ENCODE results near the gene GNAS. TPM values are rescaled to one million over a fixed set of nuclear protein-coding genes. Genes with fewer than 3 reads are reported as not detected.
A peak's percentile ranks its signal among the peaks of the same experiment; 100 is the strongest.

The GNAS gene
- total RNA-seq, 1 experiment from 2014 or later, result 1,936 TPM

GRCh38 chr20:58829531-58829941, 23.0 kb upstream of the GNAS start:
- Histone ChIP-seq H3K9me3 (no peaks in the 10 kb centered on the region; the same call in 1 of the 2 replicates), H3K4me1 (no peaks in the 10 kb centered on the region), H3K36me3 (ENCODE audit: control insufficient read depth, insufficient read depth, low read length) (no peaks in the 10 kb centered on the region), H3K27me3 (replicated peaks; ENCODE audit: control insufficient read depth, insufficient read depth, low read length) (no peaks in the 10 kb centered on the region), H3K4me3 (ENCODE audit: low read depth, low read length) (no peak overlapping the region)
- no peak for DNase-seq
- BruUV-seq (replicated peaks), result no TSS peak
- no peaks in the 10 kb centered on the region for H3K4me1 Mint-ChIP-seq (ENCODE audit: low read depth, unreplicated experiment)
- no peaks in the 10 kb centered on the region for H3K9me3 Mint-ChIP-seq (ENCODE audit: unreplicated experiment)
- no peaks in the 10 kb centered on the region for H3K36me3 Mint-ChIP-seq (ENCODE audit: insufficient read depth, unreplicated experiment)
- POLR2A ChIA-PET, result no interaction called here
- CTCF ChIA-PET, result interaction anchor here (0.7 to 1.1 kb wide), 4 partner anchors 8 to 348 kb away, joined by 3 to 6 read pairs (median 4); partner anchors contain the start of gene STX16
- H3K4me3 Mint-ChIP-seq (ENCODE audit: unreplicated experiment), result no peak overlapping the region
- peak in 1 of 2 experiments; percentile 4 for TF ChIP-seq CTCF (IDR thresholded peaks at IDR 0.05; ENCODE audit: insufficient read depth in 1 of 2, low read depth in 1 of 2, low read length in 1 of 2, severe bottlenecking in 1 of 2, unreplicated experiment in 1 of 2)
- intact Hi-C loops (cut with micrococcal nuclease; ENCODE audit: unreplicated experiment), result no loop called here
- H3K27ac Mint-ChIP-seq (ENCODE audit: unreplicated experiment), result no peak overlapping the region
- H3K27me3 Mint-ChIP-seq (ENCODE audit: insufficient read depth, unreplicated experiment), result peaks cover 20% of the 10 kb centered on the region

- no peak overlapping the region for H3K27ac Mint-ChIP-seq (ENCODE audit: unreplicated experiment)
- no TSS peak for BruUV-seq (replicated peaks)
- no peaks in the 10 kb centered on the region for H3K4me1 Mint-ChIP-seq (ENCODE audit: low read depth, unreplicated experiment)
- Histone ChIP-seq H3K9me3 (no peaks in the 10 kb centered on the region; the same call in 1 of the 2 replicates), H3K4me3 (ENCODE audit: low read depth, low read length) (no peak overlapping the region), H3K36me3 (ENCODE audit: control insufficient read depth, insufficient read depth, low read length) (no peaks in the 10 kb centered on the region), H3K27me3 (replicated peaks; ENCODE audit: control insufficient read depth, insufficient read depth, low read length) (no peaks in the 10 kb centered on the region), H3K4me1 (no peaks in the 10 kb centered on the region)
- DNase-seq, result no peak
- peaks cover 37% of the 10 kb centered on the region for H3K27me3 Mint-ChIP-seq (ENCODE audit: insufficient read depth, unreplicated experiment)
- H3K9me3 Mint-ChIP-seq (ENCODE audit: unreplicated experiment), result no peaks in the 10 kb centered on the region
- H3K36me3 Mint-ChIP-seq (ENCODE audit: insufficient read depth, unreplicated experiment), result no peaks in the 10 kb centered on the region
- no peak overlapping the region for H3K4me3 Mint-ChIP-seq (ENCODE audit: unreplicated experiment)
- ChIA-PET POLR2A (no interaction called here), CTCF (no interaction called here)
- no peak for TF ChIP-seq CTCF (IDR thresholded peaks at IDR 0.05; ENCODE audit: insufficient read depth in 1 of 2, low read depth in 1 of 2, low read length in 1 of 2, severe bottlenecking in 1 of 2, unreplicated experiment in 1 of 2)
- intact Hi-C loops (cut with micrococcal nuclease; ENCODE audit: unreplicated experiment), result loop anchor here (10.0 kb wide), 1 partner anchor 358 kb away; no protein-coding TSS in a partner anchor
Observed at GRCh38 chr20:58832457-58832856, 20.1 kb upstream of the GNAS start.

- intact Hi-C loops (cut with micrococcal nuclease; ENCODE audit: unreplicated experiment), result loop anchor here (10.0 kb wide), 1 partner anchor 359 kb away; no protein-coding TSS in a partner anchor
- H3K9me3 Mint-ChIP-seq (ENCODE audit: unreplicated experiment), result no peaks in the 10 kb centered on the region
- no peaks in the 10 kb centered on the region; the same call in 1 of the 2 replicates for H3K27me3 ChIP-seq (replicated peaks; ENCODE audit: control insufficient read depth, insufficient read depth, low read length)
Observed at GRCh38 chr20:58833921-58834320, 18.6 kb upstream of the GNAS start.

More at GRCh38 chr20:58833921-58834320, 18.6 kb upstream of the GNAS start:
- H3K4me3 Mint-ChIP-seq (ENCODE audit: unreplicated experiment), result no peak overlapping the region
- TF ChIP-seq CTCF (IDR thresholded peaks at IDR 0.05; ENCODE audit: insufficient read depth in 1 of 2, low read depth in 1 of 2, low read length in 1 of 2, severe bottlenecking in 1 of 2, unreplicated experiment in 1 of 2), result no peak
- Histone ChIP-seq H3K4me3 (ENCODE audit: low read depth, low read length) (no peak overlapping the region), H3K36me3 (ENCODE audit: control insufficient read depth, insufficient read depth, low read length) (no peaks in the 10 kb centered on the region), H3K4me1 (no peaks in the 10 kb centered on the region), H3K9me3 (no peaks in the 10 kb centered on the region; the same call in 1 of the 2 replicates)
- peaks cover 37% of the 10 kb centered on the region for H3K27me3 Mint-ChIP-seq (ENCODE audit: insufficient read depth, unreplicated experiment)
- H3K27ac Mint-ChIP-seq (ENCODE audit: unreplicated experiment), result no peak overlapping the region
- CTCF ChIA-PET, result no interaction called here
- no peak for DNase-seq
- no peaks in the 10 kb centered on the region for H3K36me3 Mint-ChIP-seq (ENCODE audit: insufficient read depth, unreplicated experiment)
- POLR2A ChIA-PET, result no interaction called here
- H3K4me1 Mint-ChIP-seq (ENCODE audit: low read depth, unreplicated experiment), result no peaks in the 10 kb centered on the region
- no TSS peak for BruUV-seq (replicated peaks)
